ENCODE data around the gene GLI1. TPM values are rescaled to one million over a fixed set of nuclear protein-coding genes. Genes with fewer than 3 reads are reported as not detected.

GLI1 gene
- total RNA-seq, 4 donors from 2014 or later: 1.0 TPM; not detected in 3

GRCh38 chr12:57431654-57432188 is 27.9 kb upstream of the GLI1 start:
- intact Hi-C loops (cut with DNase I; ENCODE audit: low total_unique reads) (loop anchor here (1.0 kb wide), 1 partner anchor 21 kb away; no protein-coding TSS in a partner anchor), in situ Hi-C loops (cut with MboI; ENCODE audit: low sequenced_read_pairs in 4 of 4) (loop anchor here in 2 of 4 donors (10.0 to 25.0 kb wide), 2 partner anchors 169 to 187 kb away; partner anchors contain the start of gene STAC3 (in 1 of the 2))
- H3K27me3 ChIP-seq: no peaks in the 10 kb centered on the region
- no peak for ATAC-seq
- peaks cover 6 to 14% of the 10 kb centered on the region in 2 donors for H3K4me1 ChIP-seq
- TF ChIP-seq CTCF (IDR thresholded peaks at IDR 0.05 in 4 of 5, conservative IDR thresholded peaks at IDR 0.05 in 1 of 5): no peak
- no peak for TF ChIP-seq POLR2A (IDR thresholded peaks at IDR 0.05)
- no peaks in the 10 kb centered on the region for H3K36me3 ChIP-seq
- no peaks in the 10 kb centered on the region for H3K9me3 ChIP-seq
- H3K27ac ChIP-seq: peak overlapping the region; percentile 91 to 95 (median 95)
- no peak for DNase-seq
- H3K4me3 ChIP-seq: peak overlapping the region in 3 of 4 donors; percentile 66 to 73 (median 68)

- Histone ChIP-seq H3K4me3 (no peak overlapping the region), H3K4me1 (peaks cover 6 to 14% of the 10 kb centered on the region in 2 donors), H3K27ac (no peak overlapping the region), H3K9me3 (no peaks in the 10 kb centered on the region), H3K36me3 (no peaks in the 10 kb centered on the region), H3K27me3 (no peaks in the 10 kb centered on the region)
- TF ChIP-seq POLR2A (IDR thresholded peaks at IDR 0.05) (no peak), CTCF (IDR thresholded peaks at IDR 0.05 in 4 of 5, conservative IDR thresholded peaks at IDR 0.05 in 1 of 5) (no peak)
- in situ Hi-C loops (cut with MboI; ENCODE audit: low sequenced_read_pairs in 4 of 4) (loop anchor here in 2 of 4 donors (10.0 to 25.0 kb wide), 2 partner anchors 171 to 189 kb away; partner anchors contain the start of gene STAC3 (in 1 of the 2)), intact Hi-C loops (cut with DNase I; ENCODE audit: low total_unique reads) (no loop called here)
- ATAC-seq (no peak), DNase-seq (no peak)
Measured at GRCh38 chr12:57433370-57433769, 26.2 kb upstream of the GLI1 start.

- Histone ChIP-seq H3K27ac (no peak within 1 kb of the TSS), H3K9me3 (no peaks in the 10 kb centered on the region), H3K36me3 (no peaks in the 10 kb centered on the region), H3K4me1 (peaks cover under 1 to 2% of the 10 kb centered on the region in 2 donors), H3K4me3 (no peak within 1 kb of the TSS), H3K27me3 (no peaks in the 10 kb centered on the region)
- no peak for TF ChIP-seq CTCF (IDR thresholded peaks at IDR 0.05 in 4 of 5, conservative IDR thresholded peaks at IDR 0.05 in 1 of 5)
- no peak for ATAC-seq
- no peak for DNase-seq
- in situ Hi-C loops (cut with MboI; ENCODE audit: low sequenced_read_pairs in 4 of 4) (loop anchor here in 2 of 4 donors (10.0 to 25.0 kb wide), 2 partner anchors 172 to 190 kb away; partner anchors contain the start of gene STAC3 (in 1 of the 2)), intact Hi-C loops (cut with DNase I; ENCODE audit: low total_unique reads) (no loop called here)
Measured at GRCh38 chr12:57434517-57435223, 24.9 kb upstream of the GLI1 start, which contains the start of gene INHBC. Gene INHBC (plus strand): TSS chr12:57434784. CDS start chr12:57434887, 103 bp downstream.

DNA sequence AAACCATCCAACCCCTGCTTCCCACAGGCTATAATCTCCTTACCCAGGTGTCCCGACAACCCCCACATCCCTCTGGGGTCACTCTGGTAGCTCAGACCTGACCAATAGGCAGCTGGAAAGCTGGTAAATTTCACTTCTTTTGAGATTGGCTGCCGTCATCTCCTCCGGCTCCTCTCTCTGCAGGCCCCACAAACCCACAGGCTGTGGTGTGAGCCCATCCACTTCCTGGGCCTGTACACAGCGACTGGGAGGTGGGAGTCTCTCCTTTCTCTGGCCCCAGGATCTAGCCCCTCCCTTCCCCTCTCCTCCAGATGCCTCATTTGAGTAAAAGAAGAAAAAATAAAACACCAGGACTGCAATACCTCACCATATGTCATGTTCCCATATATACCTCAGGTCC is 24.3 kb upstream of the GLI1 start:
- no peak for DNase-seq
- Histone ChIP-seq H3K4me1 (no peaks in the 10 kb centered on the region), H3K27me3 (no peaks in the 10 kb centered on the region), H3K9me3 (no peaks in the 10 kb centered on the region), H3K4me3 (no peak overlapping the region), H3K27ac (no peak overlapping the region), H3K36me3 (no peaks in the 10 kb centered on the region)
- TF ChIP-seq POLR2A (IDR thresholded peaks at IDR 0.05): no peak
- no peak for TF ChIP-seq CTCF (IDR thresholded peaks at IDR 0.05 in 4 of 5, conservative IDR thresholded peaks at IDR 0.05 in 1 of 5)
- intact Hi-C loops (cut with DNase I; ENCODE audit: low total_unique reads) (no loop called here), in situ Hi-C loops (cut with MboI; ENCODE audit: low sequenced_read_pairs in 4 of 4) (loop anchor here in 2 of 4 donors (10.0 to 25.0 kb wide), 2 partner anchors 173 to 190 kb away; partner anchors contain the start of gene STAC3 (in 1 of the 2))
- no peak for ATAC-seq

All from gastrocnemius medialis (tissue), 4 donors.